IMR-90 (cell line): ENCODE measurements around the gene CORO1A. TPM values are rescaled to one million over a fixed set of nuclear protein-coding genes. Genes with fewer than 3 reads are reported as not detected.
"Not testable (repeated sequence)": the region's sequence is repeated elsewhere in the genome, so short reads cannot be mapped to it uniquely, and the experiment has no call there.

Source experiments
- ATAC-seq: fragments of 200-7000 bp; cut with Tn5 transposase; 2 replicates; pipeline ENCODE4 v1.9.1; 2020; ENCODE audit warnings: low read depth, mild to moderate bottlenecking, moderate library complexity
- BruUV-seq: library from RNA; stranded (reverse); fragments of 400-500 nt; replicated peaks from 2 replicates; lab custom pipeline; 2021; lab: Mats Ljungman, UMichigan
- CTCF ChIA-PET: fragments of 300-600 bp; formaldehyde crosslinking; extraction: SDS; loops from one replicate; lab custom pipeline; 2021; ENCODE audit warnings: antibody characterized with exemption; lab: Yijun Ruan, JAX
- POLR2A ChIA-PET: fragments of 300-600 bp; sonication (Branson Sonifier 250); formaldehyde crosslinking; loops from one replicate; lab custom pipeline; 2022; ENCODE audit warnings: antibody characterized with exemption; ENCODE audit not compliant: unreplicated experiment; lab: Charles Lee
- DNase-seq: peaks from one replicate; pipeline ENCODE4 v3.0.0; 2013
- H2AFZ ChIP-seq: replicated peaks from 2 replicates; pipeline ENCODE3; 2013; ENCODE audit warnings: low read length, mild to moderate bottlenecking; ENCODE audit not compliant: poor library complexity
- H2AK5ac ChIP-seq: 2 replicates; pipeline ENCODE4 v1.6.1; 2013; ENCODE audit warnings: low read depth, low read length, inconsistent platforms
- H2AK9ac ChIP-seq: replicated peaks from 2 replicates; pipeline ENCODE3; 2013; ENCODE audit warnings: mild to moderate bottlenecking, low read depth, low read length, moderate library complexity; ENCODE audit not compliant: poor library complexity
- H2BK120ac ChIP-seq: 2 replicates; pipeline ENCODE4 v1.6.1; 2013; ENCODE audit warnings: low read depth, low read length, inconsistent platforms
- H2BK15ac ChIP-seq: 3 replicates; pipeline ENCODE4 v1.6.1; 2013; ENCODE audit warnings: low read depth, low read length, inconsistent platforms
- H2BK20ac ChIP-seq: 2 replicates; pipeline ENCODE4 v1.6.1; 2013; ENCODE audit warnings: low read depth, mild to moderate bottlenecking, inconsistent platforms, low read length, moderate library complexity
- H2BK5ac ChIP-seq: 2 replicates; pipeline ENCODE4 v1.6.1; 2013; ENCODE audit warnings: mild to moderate bottlenecking, low read depth, low read length, inconsistent platforms; ENCODE audit not compliant: poor library complexity, severe bottlenecking
- H3K14ac ChIP-seq: replicated peaks from 2 replicates; pipeline ENCODE4 v1.6.1; 2013; ENCODE audit warnings: low read depth, low read length, inconsistent platforms
- H3K18ac ChIP-seq: 2 replicates; pipeline ENCODE4 v1.6.1; 2013; ENCODE audit warnings: low read depth, low read length, control low read depth
- H3K23ac ChIP-seq: 2 replicates; pipeline ENCODE4 v1.6.1; 2013; ENCODE audit warnings: low read depth, low read length, inconsistent platforms
- H3K27ac ChIP-seq: 2 replicates; pipeline ENCODE4 v1.5.1; 2013; ENCODE audit warnings: mild to moderate bottlenecking, control low read depth, low read length; ENCODE audit not compliant: insufficient read depth
- H3K27me3 ChIP-seq: 2 replicates; pipeline ENCODE4 v1.6.1; 2013; ENCODE audit warnings: low read length; ENCODE audit not compliant: control insufficient read depth, insufficient read depth
- H3K36me3 ChIP-seq: 2 replicates; pipeline ENCODE4 v1.6.1; 2013; ENCODE audit warnings: low read length, mixed read lengths; ENCODE audit not compliant: control insufficient read depth, insufficient read depth
- H3K4ac ChIP-seq: 2 replicates; pipeline ENCODE4 v1.6.1; 2013; ENCODE audit warnings: low read depth, low read length, inconsistent platforms
- H3K4me1 ChIP-seq: 2 replicates; pipeline ENCODE4 v1.6.1; 2013; ENCODE audit warnings: low read length, mixed read lengths; ENCODE audit not compliant: control insufficient read depth, insufficient read depth
- H3K4me2 ChIP-seq: 2 replicates; pipeline ENCODE4 v1.6.1; 2013; ENCODE audit warnings: low read depth, mild to moderate bottlenecking, control low read depth, low read length, moderate library complexity
- H3K4me3 ChIP-seq: 2 replicates; pipeline ENCODE4 v1.5.1; 2013; ENCODE audit warnings: low read depth, mild to moderate bottlenecking, control low read depth, low read length, moderate library complexity; ENCODE audit not compliant: insufficient read depth
- H3K56ac ChIP-seq: 2 replicates; pipeline ENCODE4 v1.6.1; 2013; ENCODE audit warnings: low read length, inconsistent platforms; ENCODE audit not compliant: insufficient read depth; ENCODE audit errors: extremely low read depth
- H3K79me1 ChIP-seq, 2 experiments: 2 replicates each; pipeline ENCODE4 v1.6.1; 2013; ENCODE audit warnings: low read length in 2 of 2, inconsistent platforms in 1 of 2, low read depth in 1 of 2
- H3K9ac ChIP-seq: 2 replicates; pipeline ENCODE4 v1.6.1; 2013; ENCODE audit warnings: low read depth, low read length, control low read depth
- H3K9me1 ChIP-seq: 2 replicates; pipeline ENCODE4 v1.6.1; 2013; ENCODE audit warnings: low read length, inconsistent platforms; ENCODE audit not compliant: insufficient read depth
- H3K9me3 ChIP-seq: 2 replicates; pipeline ENCODE4 v1.6.1; 2013; ENCODE audit warnings: low read length; ENCODE audit not compliant: control insufficient read depth, insufficient read depth
- H4K20me1 ChIP-seq: 2 replicates; pipeline ENCODE4 v1.6.1; 2013; ENCODE audit warnings: low read length, inconsistent platforms; ENCODE audit not compliant: insufficient read depth
- H4K5ac ChIP-seq: 2 replicates; pipeline ENCODE4 v1.6.1; 2013; ENCODE audit warnings: mild to moderate bottlenecking, low read depth, low read length, control low read depth
- H4K8ac ChIP-seq, 2 experiments: 2 replicates each; pipeline ENCODE4 v1.6.1; 2013; ENCODE audit warnings: low read depth in 2 of 2, low read length in 2 of 2, control low read depth in 1 of 2, inconsistent platforms in 1 of 2
- H4K91ac ChIP-seq: 2 replicates; pipeline ENCODE4 v1.6.1; 2013; ENCODE audit warnings: low read depth, low read length, inconsistent platforms; ENCODE audit not compliant: insufficient read depth
- WGBS, 2 experiments: methylation state at CpG; one replicate each; pipeline versions ENCODE4 v1.1.5 to v1.1.7; 2013; ENCODE audit warnings: missing lambda C conversion rate in 2 of 2; ENCODE audit not compliant: insufficient read length in 1 of 2; ENCODE audit errors: extremely low coverage in 2 of 2; 5-methylcytosine and 5-hydroxymethylcytosine counted together
- dilution Hi-C: fragments of 300-500 bp; cut with HindIII; formaldehyde crosslinking; loops from one replicate; pipeline ENCODE4 v1.14.3; 2018; ENCODE audit warnings: low sequenced_read_pairs; ENCODE audit not compliant: unreplicated experiment
- in situ Hi-C: fragments of 300-500 bp; cut with MboI; formaldehyde crosslinking; loops from 3 replicates; pipeline ENCODE4 v1.14.3; 2019; ENCODE audit warnings: low sequenced_read_pairs, inconsistent platforms, mixed read lengths
- intact Hi-C: fragments of 100-400 bp; cut with micrococcal nuclease; formaldehyde crosslinking; loops from 2 replicates; pipeline ENCODE4 v1.10.0; 2022
- polyA plus RNA-seq, 3 experiments: library from polyadenylated mRNA; depleted of rRNA; stranded (reverse); fragments of >200 nt; gene quantifications; 2 replicates each; pipeline ENCODE4 v1.2.3, GENCODE V29; 2012; ENCODE audit warnings: low replicate concordance in 1 of 3
- total RNA-seq: library from RNA; depleted of rRNA; stranded (reverse); fragments of >200 nt; gene quantifications from 2 replicates; pipeline ENCODE4 v1.2.3, GENCODE V29; 2012

Gene CORO1A
- total and polyA plus RNA-seq, 2 of the 4 experiments (the other 2 are of a cell fraction): 7.2 to 13.2 TPM

DNA sequence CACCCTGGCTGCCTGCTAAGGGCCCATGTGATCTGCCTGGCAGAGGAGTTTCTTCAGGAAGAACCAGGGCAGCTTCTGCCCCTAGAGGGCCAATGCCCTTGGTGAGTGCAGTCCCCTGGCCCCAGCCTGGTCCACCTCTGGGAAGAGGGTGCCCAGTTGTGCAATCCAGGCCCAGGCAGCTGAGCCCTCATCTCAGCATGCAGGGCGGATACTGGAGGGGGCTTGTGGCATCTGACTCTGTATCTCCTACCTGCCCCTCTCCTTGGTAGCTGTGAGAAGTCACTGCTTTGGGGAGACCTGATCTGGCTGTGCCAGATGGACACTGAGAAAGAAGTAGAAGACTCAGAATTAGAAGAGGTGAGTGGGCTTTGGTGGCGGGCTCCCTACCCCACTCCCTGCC lies 13.6 kb downstream of the CORO1A start:
- H2BK5ac ChIP-seq, H3K9me1 ChIP-seq, H3K4me3 ChIP-seq, H3K79me1 ChIP-seq, BruUV-seq, H2BK15ac ChIP-seq, H3K4me1 ChIP-seq, H3K56ac ChIP-seq, H3K9ac ChIP-seq, H4K20me1 ChIP-seq, CTCF ChIA-PET, DNase-seq, H3K4ac ChIP-seq, ATAC-seq, H3K27me3 ChIP-seq, H3K14ac ChIP-seq, H4K8ac ChIP-seq, H4K5ac ChIP-seq, H2BK20ac ChIP-seq, H3K36me3 ChIP-seq, H2AK5ac ChIP-seq, POLR2A ChIA-PET, H4K91ac ChIP-seq, dilution Hi-C loops, H2AK9ac ChIP-seq, H3K18ac ChIP-seq, H2BK120ac ChIP-seq, H2AFZ ChIP-seq, intact Hi-C loops, H3K27ac ChIP-seq, H3K4me2 ChIP-seq, H3K23ac ChIP-seq, H3K9me3 ChIP-seq: not testable (repeated sequence)
- in situ Hi-C loops: loop anchor here (25.0 kb wide), 1 partner anchor 215 kb away; the partner anchor contains the start of gene ZNF771
- WGBS, 2 experiments: no CpG with 5 or more reads among the region's 2 CpGs

DNA sequence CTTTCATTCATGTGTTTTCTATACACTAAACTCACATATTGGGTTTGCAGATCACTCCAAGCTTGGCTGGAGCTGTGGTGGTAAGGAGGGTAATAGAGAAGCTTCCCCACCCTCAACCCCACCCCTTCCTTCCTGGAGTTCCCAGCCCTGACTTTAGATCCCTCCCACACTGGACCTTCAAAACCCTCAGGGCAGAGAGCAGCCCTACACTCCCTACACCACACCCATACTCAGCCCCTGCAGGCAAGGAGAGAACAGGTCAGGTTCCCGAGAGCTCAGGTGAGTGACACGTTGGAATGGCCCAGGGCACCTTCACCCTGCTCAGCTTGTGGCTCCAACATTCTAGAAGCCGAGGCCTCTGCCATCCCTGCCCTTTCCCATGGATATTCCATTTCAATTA lies 15.6 kb downstream of the CORO1A start, which contains the start of gene SULT1A3:
TSS of gene SULT1A3 (plus strand) at position 207 of the 400 bp plus-strand sequence. CDS start 1,474 bp downstream, outside the sequence.
- H3K27me3 ChIP-seq, CTCF ChIA-PET, H3K36me3 ChIP-seq, H4K5ac ChIP-seq, H4K8ac ChIP-seq, H2AK5ac ChIP-seq, H2BK120ac ChIP-seq, H3K4ac ChIP-seq, H2AFZ ChIP-seq, H3K9me1 ChIP-seq, BruUV-seq, DNase-seq, H2BK15ac ChIP-seq, H4K91ac ChIP-seq, H2AK9ac ChIP-seq, H3K27ac ChIP-seq, H2BK5ac ChIP-seq, H3K79me1 ChIP-seq, H3K4me2 ChIP-seq, POLR2A ChIA-PET, dilution Hi-C loops, H3K9ac ChIP-seq, ATAC-seq, intact Hi-C loops, H3K56ac ChIP-seq, H3K23ac ChIP-seq, H4K20me1 ChIP-seq, H3K18ac ChIP-seq, H2BK20ac ChIP-seq, H3K14ac ChIP-seq, H3K4me1 ChIP-seq, H3K9me3 ChIP-seq, H3K4me3 ChIP-seq: not testable (repeated sequence)
- WGBS, 2 experiments: no CpG with 5 or more reads among the region's 3 CpGs
- in situ Hi-C loops: loop anchor here (25.0 kb wide), 1 partner anchor 213 kb away; the partner anchor contains the start of gene ZNF771
